ENCODE measurements around the gene BCL11A. TPM values are rescaled to one million over a fixed set of nuclear protein-coding genes. Genes with fewer than 3 reads are reported as not detected.

The BCL11A gene
- total RNA-seq, 1 donor from 2014 or later: 68.1 TPM

- FAIRE-seq: no peak
- DNase-seq (ENCODE audit: low spot score in 2 of 2): no peak
Observed at GRCh38 chr2:60492548-60492947, 60.9 kb downstream of the BCL11A start.

GRCh38 chr2:60490848-60491247 lies 62.6 kb downstream of the BCL11A start:
- FAIRE-seq: no peak
- DNase-seq (ENCODE audit: low spot score in 2 of 2): no peak

GRCh38 chr2:60490441-60490840 lies 63.0 kb downstream of the BCL11A start:
- no peak for FAIRE-seq
- DNase-seq (ENCODE audit: low spot score in 2 of 2): no peak

GRCh38 chr2:60489289-60489688 lies 64.2 kb downstream of the BCL11A start:
- no peak for DNase-seq (ENCODE audit: low spot score in 2 of 2)
- no peak for FAIRE-seq

GRCh38 chr2:60488291-60488690 lies 65.2 kb downstream of the BCL11A start:
- FAIRE-seq (no peak), DNase-seq (ENCODE audit: low spot score in 2 of 2) (no peak)

- no peak for FAIRE-seq
Observed at GRCh38 chr2:60487174-60487573, 66.3 kb downstream of the BCL11A start.

GRCh38 chr2:60486551-60486950 lies 66.9 kb downstream of the BCL11A start:
- FAIRE-seq (no peak), DNase-seq (ENCODE audit: low spot score in 2 of 2) (no peak)

More at GRCh38 chr2:60487174-60487573, 66.3 kb downstream of the BCL11A start:
- no peak for DNase-seq (ENCODE audit: low spot score in 2 of 2)

- FAIRE-seq: no peak
- no peak for DNase-seq (ENCODE audit: low spot score in 2 of 2)
Observed at GRCh38 chr2:60486067-60486466, 67.4 kb downstream of the BCL11A start.

- FAIRE-seq: no peak
- no peak for DNase-seq (ENCODE audit: low spot score in 2 of 2)
Observed at GRCh38 chr2:60485550-60485949, 67.9 kb downstream of the BCL11A start.

- no peak for DNase-seq (ENCODE audit: low spot score in 2 of 2)
- no peak for FAIRE-seq
Observed at GRCh38 chr2:60485055-60485454, 68.4 kb downstream of the BCL11A start.

GRCh38 chr2:60484133-60484645 lies 69.3 kb downstream of the BCL11A start:
- DNase-seq (ENCODE audit: low spot score in 2 of 2): no peak
- FAIRE-seq: no peak

GRCh38 chr2:60483401-60483800 lies 70.1 kb downstream of the BCL11A start:
- no peak for DNase-seq (ENCODE audit: low spot score in 2 of 2)
- FAIRE-seq: no peak

GRCh38 chr2:60482222-60482621 lies 71.2 kb downstream of the BCL11A start:
- FAIRE-seq: no peak
- no peak for DNase-seq (ENCODE audit: low spot score in 2 of 2)

GRCh38 chr2:60481257-60481656 lies 72.2 kb downstream of the BCL11A start:
- DNase-seq (ENCODE audit: low spot score in 2 of 2) (no peak), FAIRE-seq (no peak)

GRCh38 chr2:60480089-60480773 lies 73.2 kb downstream of the BCL11A start:
- FAIRE-seq (no peak), DNase-seq (ENCODE audit: low spot score in 2 of 2) (no peak)

GRCh38 chr2:60479226-60480088 lies 74.0 kb downstream of the BCL11A start:
- no peak for FAIRE-seq
- DNase-seq (ENCODE audit: low spot score in 2 of 2): no peak

- DNase-seq (ENCODE audit: low spot score in 2 of 2) (no peak), FAIRE-seq (no peak)
Observed at GRCh38 chr2:60478660-60479059, 74.8 kb downstream of the BCL11A start.

- FAIRE-seq (no peak), DNase-seq (ENCODE audit: low spot score in 2 of 2) (no peak)
Observed at GRCh38 chr2:60476206-60476954, 77.1 kb downstream of the BCL11A start.

GRCh38 chr2:60475123-60475830 lies 78.2 kb downstream of the BCL11A start:
- FAIRE-seq (no peak), DNase-seq (ENCODE audit: low spot score in 2 of 2) (no peak)

GRCh38 chr2:60474301-60474700 lies 79.2 kb downstream of the BCL11A start:
- FAIRE-seq (no peak), DNase-seq (ENCODE audit: low spot score in 2 of 2) (no peak)
